ENCODE measurements around the gene PTPRZ1.

The PTPRZ1 gene

GRCh38 chr7:121874298-121874697 is 1.3 kb downstream of the PTPRZ1 start:
- no peak for TF ChIP-seq SIN3A (IDR thresholded peaks at IDR 0.05; ENCODE audit: borderline replicate concordance, insufficient read depth, low read length)
- no peak for TF ChIP-seq POLR2AphosphoS5 (IDR thresholded peaks at IDR 0.05; ENCODE audit: low read depth, low read length)
- TF ChIP-seq REST (IDR thresholded peaks at IDR 0.05; ENCODE audit: insufficient read depth in 1 of 2, low read depth in 2 of 2, low read length in 2 of 2) = no peak
- TF ChIP-seq FOXP2 (optimal IDR thresholded peaks at IDR 0.05; ENCODE audit: borderline replicate concordance, extremely low read depth, extremely low read length, insufficient read depth) = no peak
- TF ChIP-seq TAF1 (IDR thresholded peaks at IDR 0.05; ENCODE audit: borderline replicate concordance, insufficient read depth, low read length) = no peak

GRCh38 chr7:121875203-121875602 is 2.2 kb downstream of the PTPRZ1 start:
- TF ChIP-seq SIN3A (IDR thresholded peaks at IDR 0.05; ENCODE audit: borderline replicate concordance, insufficient read depth, low read length) = no peak
- TF ChIP-seq TAF1 (IDR thresholded peaks at IDR 0.05; ENCODE audit: borderline replicate concordance, insufficient read depth, low read length) = no peak
- no peak for TF ChIP-seq REST (IDR thresholded peaks at IDR 0.05; ENCODE audit: insufficient read depth in 1 of 2, low read depth in 2 of 2, low read length in 2 of 2)
- no peak for TF ChIP-seq POLR2AphosphoS5 (IDR thresholded peaks at IDR 0.05; ENCODE audit: low read depth, low read length)
- TF ChIP-seq FOXP2 (optimal IDR thresholded peaks at IDR 0.05; ENCODE audit: borderline replicate concordance, extremely low read depth, extremely low read length, insufficient read depth) = no peak

GRCh38 chr7:121876656-121877500 is 3.9 kb downstream of the PTPRZ1 start:
- TF ChIP-seq FOXP2 (optimal IDR thresholded peaks at IDR 0.05; ENCODE audit: borderline replicate concordance, extremely low read depth, extremely low read length, insufficient read depth) = no peak
- TF ChIP-seq SIN3A (IDR thresholded peaks at IDR 0.05; ENCODE audit: borderline replicate concordance, insufficient read depth, low read length) = no peak
- no peak for TF ChIP-seq REST (IDR thresholded peaks at IDR 0.05; ENCODE audit: insufficient read depth in 1 of 2, low read depth in 2 of 2, low read length in 2 of 2)
- no peak for TF ChIP-seq POLR2AphosphoS5 (IDR thresholded peaks at IDR 0.05; ENCODE audit: low read depth, low read length)
- TF ChIP-seq TAF1 (IDR thresholded peaks at IDR 0.05; ENCODE audit: borderline replicate concordance, insufficient read depth, low read length) = no peak

GRCh38 chr7:121878918-121879464 is 6.0 kb downstream of the PTPRZ1 start:
- TF ChIP-seq SIN3A (IDR thresholded peaks at IDR 0.05; ENCODE audit: borderline replicate concordance, insufficient read depth, low read length) = no peak

GRCh38 chr7:121879544-121879943 is 6.6 kb downstream of the PTPRZ1 start:
- no peak for TF ChIP-seq TAF1 (IDR thresholded peaks at IDR 0.05; ENCODE audit: borderline replicate concordance, insufficient read depth, low read length)
- TF ChIP-seq POLR2AphosphoS5 (IDR thresholded peaks at IDR 0.05; ENCODE audit: low read depth, low read length) = no peak
- TF ChIP-seq REST (IDR thresholded peaks at IDR 0.05; ENCODE audit: insufficient read depth in 1 of 2, low read depth in 2 of 2, low read length in 2 of 2) = no peak
- TF ChIP-seq SIN3A (IDR thresholded peaks at IDR 0.05; ENCODE audit: borderline replicate concordance, insufficient read depth, low read length) = no peak
- no peak for TF ChIP-seq FOXP2 (optimal IDR thresholded peaks at IDR 0.05; ENCODE audit: borderline replicate concordance, extremely low read depth, extremely low read length, insufficient read depth)
